Mucosa of descending colon (tissue), 3 donors: ENCODE measurements around the gene TRIM50. TPM values are rescaled to one million over a fixed set of nuclear protein-coding genes. Genes with fewer than 3 reads are reported as not detected.
"Not testable (repeated sequence)": the region's sequence is repeated elsewhere in the genome, so short reads cannot be mapped to it uniquely, and the experiment has no call there.

Experiments
- ATAC-seq: fragments of 200-7000 bp; cut with Tn5 transposase; one replicate; pipeline ENCODE4 v1.9.1; 2020; ENCODE audit warnings: mild to moderate bottlenecking, moderate library complexity
- DNase-seq, 3 donors: peaks; one replicate each; pipeline ENCODE4 v3.0.0-alpha.2; 2020
- H3K36me3 ChIP-seq: fragments of 200-600 bp; one replicate; pipeline ENCODE4 v1.8.0; 2021; ENCODE audit warnings: low read depth, mild to moderate bottlenecking
- H3K4me1 ChIP-seq: fragments of 200-600 bp; one replicate; pipeline ENCODE4 v1.8.0; 2021; ENCODE audit warnings: low read depth, mild to moderate bottlenecking
- H3K4me3 ChIP-seq: fragments of 200-600 bp; one replicate; pipeline ENCODE4 v1.8.0; 2021; ENCODE audit warnings: mild to moderate bottlenecking
- H3K9me3 ChIP-seq: fragments of 200-600 bp; one replicate; pipeline ENCODE4 v1.8.0; 2021; ENCODE audit warnings: mild to moderate bottlenecking
- CTCF ChIP-seq: fragments of 200-600 bp; IDR thresholded peaks from one replicate; pipeline ENCODE4 v1.8.0; 2022; ENCODE audit warnings: antibody characterized with exemption, mild to moderate bottlenecking
- intact Hi-C, 2 donors: fragments of 100-400 bp; cut with DNase I in 1 of 2; cut with micrococcal nuclease in 1 of 2; formaldehyde crosslinking; loops; one replicate each; pipeline versions ENCODE4 v1.11.0 to v1.11.1; 2022; cut with DNase I, micrococcal nuclease
- total RNA-seq, 3 donors: library from RNA; stranded (reverse); fragmentation: NEBNext Ultra II Directional in 2 of 3; extraction: Animal tissue kit (Norgen Biotek cat#: 25700) in 2 of 3; gene quantifications; one replicate each; pipeline versions ENCODE4 v1.2.1 to v1.2.4, GENCODE V29; 2021 to 2023
- donor health status: DM: no; HTN: no; CAD: no; lungs with moderate emphysema.
- donor health status: DM: no; HTN: no; CAD: no.
- donor health status: DM: no; HTN: yes; CAD: no.

TRIM50 gene
- total RNA-seq, 3 donors from 2014 or later: 0.35 TPM; not detected in 2

- H3K36me3 ChIP-seq, H3K4me3 ChIP-seq, DNase-seq, ATAC-seq, intact Hi-C loops, H3K9me3 ChIP-seq, H3K4me1 ChIP-seq: not testable (repeated sequence)
These were observed 7.9 kb downstream of the TRIM50 start for GRCh38 chr7:73320009-73320408.

GRCh38 chr7:73319541-73319940 lies 8.3 kb downstream of the TRIM50 start:
- intact Hi-C loops, H3K4me1 ChIP-seq, H3K9me3 ChIP-seq, H3K4me3 ChIP-seq, DNase-seq, ATAC-seq, H3K36me3 ChIP-seq: not testable (repeated sequence)

- ATAC-seq, intact Hi-C loops, H3K9me3 ChIP-seq, H3K4me3 ChIP-seq, H3K36me3 ChIP-seq, H3K4me1 ChIP-seq, DNase-seq: not testable (repeated sequence)
These were observed 9.2 kb downstream of the TRIM50 start for GRCh38 chr7:73318656-73319204.

- Histone ChIP-seq H3K4me1 (no peaks in the 10 kb centered on the region), H3K9me3 (no peaks in the 10 kb centered on the region), H3K36me3 (no peaks in the 10 kb centered on the region), H3K4me3 (no peak overlapping the region)
- DNase-seq (no peak), ATAC-seq (no peak)
- TF ChIP-seq CTCF: no peak
- intact Hi-C loops: no loop called here
These were observed 11.4 kb downstream of the TRIM50 start for GRCh38 chr7:73316521-73316920.

- H3K9me3 ChIP-seq: no peaks in the 10 kb centered on the region
- no peaks in the 10 kb centered on the region for H3K4me1 ChIP-seq
- ATAC-seq: no peak
- no peaks in the 10 kb centered on the region for H3K36me3 ChIP-seq
- DNase-seq: no peak
- intact Hi-C loops: no loop called here
- no peak for TF ChIP-seq CTCF
- H3K4me3 ChIP-seq: no peak overlapping the region
These were observed 13.6 kb downstream of the TRIM50 start for GRCh38 chr7:73314271-73314670.

GRCh38 chr7:73313521-73313906 lies 14.4 kb downstream of the TRIM50 start:
- no peak for ATAC-seq
- no peaks in the 10 kb centered on the region for H3K9me3 ChIP-seq
- intact Hi-C loops: no loop called here

More at GRCh38 chr7:73313521-73313906, 14.4 kb downstream of the TRIM50 start:
- Histone ChIP-seq H3K4me1 (no peaks in the 10 kb centered on the region), H3K36me3 (no peaks in the 10 kb centered on the region), H3K4me3 (no peak overlapping the region)
- DNase-seq: no peak
- TF ChIP-seq CTCF: no peak
